ENCODE measurements around the gene BRD4. TPM values are rescaled to one million over a fixed set of nuclear protein-coding genes. Genes with fewer than 3 reads are reported as not detected.

Gene BRD4
- total RNA-seq, 1 donor: 26.3 TPM

DNA sequence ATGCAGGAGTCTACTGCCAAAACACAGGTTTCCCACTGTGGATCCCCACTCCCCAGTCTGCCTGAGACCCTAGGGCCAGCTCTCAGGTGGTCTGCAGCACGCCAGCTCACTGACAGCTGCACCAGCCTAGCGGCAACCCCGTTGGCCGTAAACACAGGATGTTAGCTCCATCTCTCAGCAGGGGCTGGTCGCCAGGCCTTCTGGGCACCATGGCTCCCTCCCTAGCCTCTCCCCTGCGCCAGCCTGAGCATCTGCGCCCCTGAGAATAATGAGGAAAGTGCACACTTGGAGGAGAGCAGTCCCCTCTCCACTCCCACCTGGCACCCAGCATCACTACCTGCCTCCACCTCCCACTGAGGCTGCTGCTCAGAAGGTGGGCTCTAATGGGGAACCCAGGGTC is 79.3 kb downstream of the BRD4 start:
- DNase-seq (ENCODE audit: low read depth): no peak
- TF ChIP-seq, protein P1, sequence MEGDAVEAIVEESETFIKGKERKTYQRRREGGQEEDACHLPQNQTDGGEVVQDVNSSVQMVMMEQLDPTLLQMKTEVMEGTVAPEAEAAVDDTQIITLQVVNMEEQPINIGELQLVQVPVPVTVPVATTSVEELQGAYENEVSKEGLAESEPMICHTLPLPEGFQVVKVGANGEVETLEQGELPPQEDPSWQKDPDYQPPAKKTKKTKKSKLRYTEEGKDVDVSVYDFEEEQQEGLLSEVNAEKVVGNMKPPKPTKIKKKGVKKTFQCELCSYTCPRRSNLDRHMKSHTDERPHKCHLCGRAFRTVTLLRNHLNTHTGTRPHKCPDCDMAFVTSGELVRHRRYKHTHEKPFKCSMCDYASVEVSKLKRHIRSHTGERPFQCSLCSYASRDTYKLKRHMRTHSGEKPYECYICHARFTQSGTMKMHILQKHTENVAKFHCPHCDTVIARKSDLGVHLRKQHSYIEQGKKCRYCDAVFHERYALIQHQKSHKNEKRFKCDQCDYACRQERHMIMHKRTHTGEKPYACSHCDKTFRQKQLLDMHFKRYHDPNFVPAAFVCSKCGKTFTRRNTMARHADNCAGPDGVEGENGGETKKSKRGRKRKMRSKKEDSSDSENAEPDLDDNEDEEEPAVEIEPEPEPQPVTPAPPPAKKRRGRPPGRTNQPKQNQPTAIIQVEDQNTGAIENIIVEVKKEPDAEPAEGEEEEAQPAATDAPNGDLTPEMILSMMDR (IDR thresholded peaks at IDR 0.05; ENCODE audit: insufficient read depth, low read depth, low read length): no peak
- no peak overlapping the region for H3K4me3 ChIP-seq (ENCODE audit: low read depth, low read length)

DNA sequence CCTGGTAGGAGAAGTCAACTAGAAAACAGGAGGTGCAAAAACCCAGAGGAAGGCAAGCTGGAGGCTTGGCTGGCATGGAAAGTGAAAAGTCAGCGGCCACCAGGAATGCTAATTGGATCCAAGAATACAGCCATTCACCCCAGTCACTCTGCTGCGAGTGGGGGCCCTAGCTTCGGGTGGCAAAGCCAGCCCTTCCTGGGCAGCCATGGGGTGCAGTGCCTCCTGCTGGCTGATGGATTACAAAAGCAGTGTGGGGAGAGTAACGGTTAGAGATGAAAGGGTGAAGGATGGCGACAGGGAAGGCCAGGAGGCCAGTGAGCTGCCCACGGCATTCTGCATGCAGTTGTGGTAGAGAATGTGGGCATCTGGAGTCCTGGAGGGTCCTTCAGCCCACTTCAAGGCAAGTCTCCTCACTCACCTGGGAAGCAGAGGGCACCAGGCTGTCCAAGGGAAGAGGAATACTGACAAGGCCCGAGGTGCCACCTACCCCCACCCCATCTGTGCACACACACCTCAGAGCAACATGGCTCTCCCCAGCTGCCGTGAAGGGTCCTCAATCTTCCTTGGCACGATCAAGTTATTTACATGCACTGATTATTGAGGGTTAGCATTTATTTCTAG is 79.8 kb downstream of the BRD4 start:
- peak; percentile 59 for DNase-seq (ENCODE audit: low read depth)
- H3K4me3 ChIP-seq (ENCODE audit: low read depth, low read length): peak overlapping the region; percentile 15
- TF ChIP-seq, protein P1 (IDR thresholded peaks at IDR 0.05; ENCODE audit: insufficient read depth, low read depth, low read length): peak; percentile 57

DNA sequence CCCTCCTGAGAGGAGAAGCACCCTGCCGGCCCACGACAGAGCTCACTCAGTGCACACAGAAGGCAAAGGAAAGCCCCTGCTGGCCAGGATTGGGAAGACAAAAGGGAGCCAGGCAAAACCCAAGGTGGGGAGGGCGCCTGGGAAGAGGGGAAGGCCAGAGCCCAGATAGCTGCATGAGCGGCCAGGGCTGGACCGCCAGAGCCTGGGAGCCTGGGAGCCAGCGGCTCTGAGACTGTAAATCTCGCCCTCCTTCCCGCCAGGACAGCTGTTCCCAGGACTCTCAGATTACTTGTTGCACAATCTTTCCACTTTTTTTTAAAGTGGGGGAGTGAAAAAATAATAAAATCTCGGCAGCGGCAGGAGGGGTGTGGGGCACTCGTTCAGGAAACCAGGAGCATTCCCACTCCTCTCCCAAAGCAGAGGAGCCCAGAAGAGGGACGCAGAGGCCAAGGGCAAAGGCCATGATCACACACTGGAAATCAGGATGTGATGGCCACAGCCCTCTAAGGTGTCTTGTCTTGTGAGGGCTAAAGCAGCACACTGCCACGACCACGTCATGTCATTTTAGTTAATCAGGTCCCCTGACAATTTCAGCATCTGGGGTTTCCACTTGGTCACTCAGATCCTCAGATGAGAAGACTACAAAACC is 80.5 kb downstream of the BRD4 start:
- TF ChIP-seq, protein P1 (IDR thresholded peaks at IDR 0.05; ENCODE audit: insufficient read depth, low read depth, low read length): peak; percentile 76
- peak; percentile 99 for DNase-seq (ENCODE audit: low read depth)
- H3K4me3 ChIP-seq (ENCODE audit: low read depth, low read length): peak overlapping the region; percentile 15

DNA sequence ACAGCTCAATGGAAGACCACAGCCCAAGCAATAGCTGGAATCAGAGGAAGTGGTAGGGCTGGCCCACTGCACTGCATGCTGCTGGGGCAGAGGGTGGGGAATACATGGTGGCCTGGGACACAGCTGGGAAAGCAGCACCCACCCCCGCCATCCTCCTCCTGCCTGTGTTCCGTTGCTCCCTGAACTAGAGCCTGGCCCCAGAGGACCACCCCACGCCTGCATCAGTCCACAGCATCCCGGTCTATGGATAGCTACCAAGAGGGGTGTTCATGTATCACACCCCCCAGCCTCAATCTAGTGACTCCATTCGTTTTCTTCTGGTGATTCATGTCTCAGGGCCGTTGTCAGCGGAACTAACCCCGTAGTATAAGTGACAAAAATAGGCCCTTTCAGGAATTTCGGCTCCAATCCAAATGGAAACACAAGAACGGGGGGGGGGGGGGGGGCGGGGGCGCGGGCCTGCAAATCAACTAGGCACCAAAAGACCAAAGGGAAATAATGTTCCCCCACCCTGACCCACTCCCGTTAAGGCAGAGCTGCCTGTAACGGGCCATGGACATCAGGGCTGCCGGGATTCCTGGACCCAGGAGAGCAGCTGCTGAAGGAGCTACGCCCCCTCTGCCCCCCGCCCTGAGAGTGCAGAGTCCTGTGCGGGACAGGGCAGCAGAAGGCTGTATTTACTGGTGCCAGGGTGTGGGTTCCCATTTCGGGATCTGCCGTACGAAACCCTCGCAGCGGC is 81.2 kb downstream of the BRD4 start:
- TF ChIP-seq, protein P1 (IDR thresholded peaks at IDR 0.05; ENCODE audit: insufficient read depth, low read depth, low read length): no peak
- peak overlapping the region; percentile 36 for H3K4me3 ChIP-seq (ENCODE audit: low read depth, low read length)

DNA sequence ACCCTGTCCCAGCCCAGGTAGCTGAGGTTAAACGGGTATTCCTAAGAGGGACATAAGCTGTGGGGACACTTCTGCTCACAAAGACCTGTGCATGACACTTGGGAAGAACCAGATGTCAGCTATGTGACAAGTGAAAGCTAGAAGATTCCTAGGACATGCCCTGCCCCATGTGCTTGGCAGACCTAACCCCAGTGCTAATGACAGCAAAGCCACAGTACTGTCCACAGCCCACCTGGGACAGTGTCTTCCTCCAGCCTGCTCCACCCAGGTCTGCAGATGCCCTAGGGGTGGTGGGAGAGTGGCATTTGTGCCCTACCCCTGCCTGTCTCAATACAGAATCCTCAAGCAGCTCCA is 81.7 kb downstream of the BRD4 start:
- no peak overlapping the region for H3K4me3 ChIP-seq (ENCODE audit: low read depth, low read length)
- TF ChIP-seq, protein P1 (IDR thresholded peaks at IDR 0.05; ENCODE audit: insufficient read depth, low read depth, low read length): no peak
- DNase-seq (ENCODE audit: low read depth): no peak

More for the DNA sequence above, 81.2 kb downstream of the BRD4 start:
- DNase-seq (ENCODE audit: low read depth): peak; percentile 77

DNA sequence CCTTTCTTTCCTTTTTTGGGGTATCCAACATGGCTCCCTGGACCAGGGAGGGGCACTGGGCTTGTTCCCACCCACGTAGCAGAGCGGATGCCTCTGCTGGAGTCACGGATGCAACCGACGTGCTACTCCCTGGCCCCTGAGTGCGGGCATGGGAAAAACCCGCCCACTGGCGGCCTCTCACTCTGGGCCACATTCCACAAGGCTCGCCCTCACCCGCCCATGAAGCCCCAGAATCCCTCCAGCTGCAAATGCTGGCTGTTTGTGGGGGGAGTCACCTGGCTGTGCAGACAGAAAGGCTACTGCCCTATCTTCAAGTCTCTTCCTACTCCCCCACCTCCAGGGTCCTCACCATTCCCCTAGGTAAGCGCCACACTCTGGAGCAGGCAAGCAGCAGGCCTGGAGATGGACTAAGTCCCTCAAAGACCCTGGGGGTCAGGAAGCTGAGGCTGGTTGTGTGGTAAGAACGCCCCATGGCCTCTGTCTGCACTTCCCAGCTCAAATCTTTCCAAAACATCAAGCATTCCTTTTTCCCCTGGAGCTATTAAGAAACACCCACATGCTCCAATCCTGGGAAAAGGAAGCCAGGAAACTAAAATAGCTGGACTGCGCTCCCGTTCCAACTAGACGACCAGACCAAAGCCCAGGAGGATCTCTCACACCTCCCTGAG is 82.2 kb downstream of the BRD4 start:
- H3K4me3 ChIP-seq (ENCODE audit: low read depth, low read length): no peak overlapping the region
- TF ChIP-seq, protein P1 (IDR thresholded peaks at IDR 0.05; ENCODE audit: insufficient read depth, low read depth, low read length): no peak

More for the DNA sequence above, 82.2 kb downstream of the BRD4 start:
- DNase-seq (ENCODE audit: low read depth): peak; percentile 97

All from fibroblast of villous mesenchyme (primary cell).